IMR-90 (cell line): Measurements from ENCODE around the gene VAT1L. TPM values are rescaled to one million over a fixed set of nuclear protein-coding genes. Genes with fewer than 3 reads are reported as not detected.

ENCODE experiments used
- ATAC-seq: fragments of 200-7000 bp; cut with Tn5 transposase; 2 replicates; pipeline ENCODE4 v1.9.1; 2020; ENCODE audit warnings: low read depth, mild to moderate bottlenecking, moderate library complexity
- BruUV-seq: library from RNA; stranded (reverse); fragments of 400-500 nt; replicated peaks from 2 replicates; lab custom pipeline; 2021; lab: Mats Ljungman, UMichigan
- CTCF ChIA-PET: fragments of 300-600 bp; formaldehyde crosslinking; extraction: SDS; loops from one replicate; lab custom pipeline; 2021; ENCODE audit warnings: antibody characterized with exemption; lab: Yijun Ruan, JAX
- POLR2A ChIA-PET: fragments of 300-600 bp; sonication (Branson Sonifier 250); formaldehyde crosslinking; loops from one replicate; lab custom pipeline; 2022; ENCODE audit warnings: antibody characterized with exemption; ENCODE audit not compliant: unreplicated experiment; lab: Charles Lee
- DNase-seq: peaks from one replicate; pipeline ENCODE4 v3.0.0; 2013
- H2AFZ ChIP-seq: replicated peaks from 2 replicates; pipeline ENCODE3; 2013; ENCODE audit warnings: low read length, mild to moderate bottlenecking; ENCODE audit not compliant: poor library complexity
- H2AK5ac ChIP-seq: 2 replicates; pipeline ENCODE4 v1.6.1; 2013; ENCODE audit warnings: low read depth, low read length, inconsistent platforms
- H2AK9ac ChIP-seq: replicated peaks from 2 replicates; pipeline ENCODE3; 2013; ENCODE audit warnings: mild to moderate bottlenecking, low read depth, low read length, moderate library complexity; ENCODE audit not compliant: poor library complexity
- H2BK120ac ChIP-seq: 2 replicates; pipeline ENCODE4 v1.6.1; 2013; ENCODE audit warnings: low read depth, low read length, inconsistent platforms
- H2BK15ac ChIP-seq: 3 replicates; pipeline ENCODE4 v1.6.1; 2013; ENCODE audit warnings: low read depth, low read length, inconsistent platforms
- H2BK20ac ChIP-seq: 2 replicates; pipeline ENCODE4 v1.6.1; 2013; ENCODE audit warnings: low read depth, mild to moderate bottlenecking, inconsistent platforms, low read length, moderate library complexity
- H2BK5ac ChIP-seq: 2 replicates; pipeline ENCODE4 v1.6.1; 2013; ENCODE audit warnings: mild to moderate bottlenecking, low read depth, low read length, inconsistent platforms; ENCODE audit not compliant: poor library complexity, severe bottlenecking
- H3K14ac ChIP-seq: replicated peaks from 2 replicates; pipeline ENCODE4 v1.6.1; 2013; ENCODE audit warnings: low read depth, low read length, inconsistent platforms
- H3K18ac ChIP-seq: 2 replicates; pipeline ENCODE4 v1.6.1; 2013; ENCODE audit warnings: low read depth, low read length, control low read depth
- H3K23ac ChIP-seq: 2 replicates; pipeline ENCODE4 v1.6.1; 2013; ENCODE audit warnings: low read depth, low read length, inconsistent platforms
- H3K27ac ChIP-seq: 2 replicates; pipeline ENCODE4 v1.5.1; 2013; ENCODE audit warnings: mild to moderate bottlenecking, control low read depth, low read length; ENCODE audit not compliant: insufficient read depth
- H3K27me3 ChIP-seq: 2 replicates; pipeline ENCODE4 v1.6.1; 2013; ENCODE audit warnings: low read length; ENCODE audit not compliant: control insufficient read depth, insufficient read depth
- H3K36me3 ChIP-seq: 2 replicates; pipeline ENCODE4 v1.6.1; 2013; ENCODE audit warnings: low read length, mixed read lengths; ENCODE audit not compliant: control insufficient read depth, insufficient read depth
- H3K4ac ChIP-seq: 2 replicates; pipeline ENCODE4 v1.6.1; 2013; ENCODE audit warnings: low read depth, low read length, inconsistent platforms
- H3K4me1 ChIP-seq: 2 replicates; pipeline ENCODE4 v1.6.1; 2013; ENCODE audit warnings: low read length, mixed read lengths; ENCODE audit not compliant: control insufficient read depth, insufficient read depth
- H3K4me2 ChIP-seq: 2 replicates; pipeline ENCODE4 v1.6.1; 2013; ENCODE audit warnings: low read depth, mild to moderate bottlenecking, control low read depth, low read length, moderate library complexity
- H3K4me3 ChIP-seq: 2 replicates; pipeline ENCODE4 v1.5.1; 2013; ENCODE audit warnings: low read depth, mild to moderate bottlenecking, control low read depth, low read length, moderate library complexity; ENCODE audit not compliant: insufficient read depth
- H3K56ac ChIP-seq: 2 replicates; pipeline ENCODE4 v1.6.1; 2013; ENCODE audit warnings: low read length, inconsistent platforms; ENCODE audit not compliant: insufficient read depth; ENCODE audit errors: extremely low read depth
- H3K79me1 ChIP-seq, 2 experiments: 2 replicates each; pipeline ENCODE4 v1.6.1; 2013; ENCODE audit warnings: low read length in 2 of 2, inconsistent platforms in 1 of 2, low read depth in 1 of 2
- H3K9ac ChIP-seq: 2 replicates; pipeline ENCODE4 v1.6.1; 2013; ENCODE audit warnings: low read depth, low read length, control low read depth
- H3K9me1 ChIP-seq: 2 replicates; pipeline ENCODE4 v1.6.1; 2013; ENCODE audit warnings: low read length, inconsistent platforms; ENCODE audit not compliant: insufficient read depth
- H3K9me3 ChIP-seq: 2 replicates; pipeline ENCODE4 v1.6.1; 2013; ENCODE audit warnings: low read length; ENCODE audit not compliant: control insufficient read depth, insufficient read depth
- H4K20me1 ChIP-seq: 2 replicates; pipeline ENCODE4 v1.6.1; 2013; ENCODE audit warnings: low read length, inconsistent platforms; ENCODE audit not compliant: insufficient read depth
- H4K5ac ChIP-seq: 2 replicates; pipeline ENCODE4 v1.6.1; 2013; ENCODE audit warnings: mild to moderate bottlenecking, low read depth, low read length, control low read depth
- H4K8ac ChIP-seq, 2 experiments: 2 replicates each; pipeline ENCODE4 v1.6.1; 2013; ENCODE audit warnings: low read depth in 2 of 2, low read length in 2 of 2, control low read depth in 1 of 2, inconsistent platforms in 1 of 2
- H4K91ac ChIP-seq: 2 replicates; pipeline ENCODE4 v1.6.1; 2013; ENCODE audit warnings: low read depth, low read length, inconsistent platforms; ENCODE audit not compliant: insufficient read depth
- BHLHE40 ChIP-seq: fragments of 150-350 bp; IDR thresholded peaks from 2 replicates; pipeline ENCODE4 v1.6.1; 2016; ENCODE audit warnings: mild to moderate bottlenecking, low read depth, low read length
- CEBPB ChIP-seq: IDR thresholded peaks from 2 replicates; pipeline ENCODE4 v1.6.1; 2012; ENCODE audit warnings: low read depth, low read length, improper control_type of control experiment
- CHD1 ChIP-seq: IDR thresholded peaks from 2 replicates; pipeline ENCODE4 v1.6.1; 2012; ENCODE audit warnings: low read depth, low read length, improper control_type of control experiment
- CTCF ChIP-seq: conservative IDR thresholded peaks from 2 replicates; pipeline ENCODE4 v1.5.1; 2012; ENCODE audit warnings: mild to moderate bottlenecking, low read depth, low read length, improper control_type of control experiment
- ELK1 ChIP-seq: fragments of 150-350 bp; IDR thresholded peaks from 2 replicates; pipeline ENCODE4 v1.6.1; 2016; ENCODE audit warnings: low read depth, mild to moderate bottlenecking, low read length, moderate library complexity, borderline replicate concordance
- MAFK ChIP-seq: IDR thresholded peaks from 2 replicates; pipeline ENCODE4 v1.6.1; 2012; ENCODE audit warnings: low read depth, low read length, improper control_type of control experiment
- MAZ ChIP-seq: IDR thresholded peaks from 2 replicates; pipeline ENCODE4 v1.6.1; 2012; ENCODE audit warnings: low read depth, mild to moderate bottlenecking, low read length, improper control_type of control experiment, moderate library complexity, borderline replicate concordance
- MXI1 ChIP-seq: IDR thresholded peaks from 2 replicates; pipeline ENCODE4 v1.6.1; 2012; ENCODE audit warnings: low read depth, mild to moderate bottlenecking, low read length, moderate library complexity, borderline replicate concordance
- NFE2L2 ChIP-seq: fragments of 150-350 bp; IDR thresholded peaks from 2 replicates; pipeline ENCODE4 v1.6.1; 2016; ENCODE audit warnings: low read depth, mild to moderate bottlenecking, low read length
- POLR2A ChIP-seq: IDR thresholded peaks from 2 replicates; pipeline ENCODE4 v1.6.1; 2012; ENCODE audit warnings: mild to moderate bottlenecking, low read depth, low read length
- RAD21 ChIP-seq: IDR thresholded peaks from 2 replicates; pipeline ENCODE4 v1.6.1; 2012; ENCODE audit warnings: low read length, improper control_type of control experiment
- RCOR1 ChIP-seq: IDR thresholded peaks from 2 replicates; pipeline ENCODE4 v1.6.1; 2012; ENCODE audit warnings: mild to moderate bottlenecking, low read length, improper control_type of control experiment; ENCODE audit not compliant: insufficient replicate concordance
- SMC3 ChIP-seq: fragments of 150-350 bp; IDR thresholded peaks from 2 replicates; pipeline ENCODE4 v1.6.1; 2016; ENCODE audit warnings: low read depth, mild to moderate bottlenecking, antibody characterized with exemption, low read length, moderate library complexity
- WGBS, 2 experiments: methylation state at CpG; one replicate each; pipeline versions ENCODE4 v1.1.5 to v1.1.7; 2013; ENCODE audit warnings: missing lambda C conversion rate in 2 of 2; ENCODE audit not compliant: insufficient read length in 1 of 2; ENCODE audit errors: extremely low coverage in 2 of 2; 5-methylcytosine and 5-hydroxymethylcytosine counted together
- dilution Hi-C: fragments of 300-500 bp; cut with HindIII; formaldehyde crosslinking; loops from one replicate; pipeline ENCODE4 v1.14.3; 2018; ENCODE audit warnings: low sequenced_read_pairs; ENCODE audit not compliant: unreplicated experiment
- in situ Hi-C: fragments of 300-500 bp; cut with MboI; formaldehyde crosslinking; loops from 3 replicates; pipeline ENCODE4 v1.14.3; 2019; ENCODE audit warnings: low sequenced_read_pairs, inconsistent platforms, mixed read lengths
- intact Hi-C: fragments of 100-400 bp; cut with micrococcal nuclease; formaldehyde crosslinking; loops from 2 replicates; pipeline ENCODE4 v1.10.0; 2022
- polyA plus RNA-seq, 3 experiments: library from polyadenylated mRNA; depleted of rRNA; stranded (reverse); fragments of >200 nt; gene quantifications; 2 replicates each; pipeline ENCODE4 v1.2.3, GENCODE V29; 2012; ENCODE audit warnings: low replicate concordance in 1 of 3
- total RNA-seq: library from RNA; depleted of rRNA; stranded (reverse); fragments of >200 nt; gene quantifications from 2 replicates; pipeline ENCODE4 v1.2.3, GENCODE V29; 2012

Gene VAT1L
- total and polyA plus RNA-seq, 2 of the 4 experiments (the other 2 are of a cell fraction): 15.4 to 18.5 TPM

GRCh38 chr16:77913738-77914253 is 125.4 kb downstream of the VAT1L start:
- Histone ChIP-seq H3K9me3 (no peaks in the 10 kb centered on the region), H3K27ac (no peak overlapping the region), H3K4me3 (no peak overlapping the region), H2AFZ (no peak overlapping the region), H3K4me1 (peaks cover 10% of the 10 kb centered on the region), H3K4me2 (no peak overlapping the region), H2BK20ac (no peak overlapping the region), H4K5ac (no peak overlapping the region), H3K4ac (no peak overlapping the region), H3K9ac (no peak overlapping the region), H3K14ac (no peak overlapping the region), H2BK15ac (no peak overlapping the region), H2BK120ac (no peak overlapping the region), H4K91ac (no peak overlapping the region), H3K36me3 (no peaks in the 10 kb centered on the region), H2AK5ac (no peak overlapping the region), H4K20me1 (no peaks in the 10 kb centered on the region), H3K9me1 (peaks cover 5% of the 10 kb centered on the region), H2AK9ac (no peak overlapping the region), H2BK5ac (no peak overlapping the region), H4K8ac (no peak overlapping the region), H3K23ac (no peak overlapping the region), H3K27me3 (no peaks in the 10 kb centered on the region), H3K79me1 (no peaks in the 10 kb centered on the region), H3K18ac (no peak overlapping the region), H3K56ac (no peak overlapping the region)
- no peak for TF ChIP-seq MAFK
- TF ChIP-seq BHLHE40: no peak
- no peak for TF ChIP-seq SMC3
- no peak for TF ChIP-seq RCOR1
- no peak for TF ChIP-seq ELK1
- no peak for TF ChIP-seq NFE2L2
- no peak for TF ChIP-seq CEBPB
- no peak for TF ChIP-seq POLR2A
- TF ChIP-seq CTCF: no peak
- no peak for TF ChIP-seq CHD1
- TF ChIP-seq MAZ: no peak
- TF ChIP-seq MXI1: no peak
- no peak for TF ChIP-seq RAD21
- dilution Hi-C loops: no loop called here
- CTCF ChIA-PET: no interaction called here
- no peak for ATAC-seq
- peak; percentile 46 for DNase-seq
- intact Hi-C loops: no loop called here
- BruUV-seq: no TSS peak
- POLR2A ChIA-PET: no interaction called here
- in situ Hi-C loops: no loop called here
- no CpG with 5 or more reads among the region's 2 CpGs for WGBS, 2 experiments
